ENCODE measurements around the gene ADAMTS16.

- TF ChIP-seq CTCF (IDR thresholded peaks at IDR 0.05; ENCODE audit: poor library complexity) (no peak), EZH2 (IDR thresholded peaks at IDR 0.05; ENCODE audit: borderline replicate concordance) (no peak), EZH2phosphoT487 (IDR thresholded peaks at IDR 0.05; ENCODE audit: low read depth, severe bottlenecking, unreplicated experiment) (no peak)
Measured at GRCh38 chr5:5335107-5335506, 195.0 kb downstream of the ADAMTS16 start.

Data from hepatocyte (in vitro differentiated cells).